ENCODE measurements around the gene PIP5K1B. TPM values are rescaled to one million over a fixed set of nuclear protein-coding genes. Genes with fewer than 3 reads are reported as not detected.

PIP5K1B gene
- total and polyA plus RNA-seq, 2 of the 13 experiments (the other 11 are each of a cell fraction or from before 2014, with no cell fraction given) = 15.8 to 17.5 TPM

DNA sequence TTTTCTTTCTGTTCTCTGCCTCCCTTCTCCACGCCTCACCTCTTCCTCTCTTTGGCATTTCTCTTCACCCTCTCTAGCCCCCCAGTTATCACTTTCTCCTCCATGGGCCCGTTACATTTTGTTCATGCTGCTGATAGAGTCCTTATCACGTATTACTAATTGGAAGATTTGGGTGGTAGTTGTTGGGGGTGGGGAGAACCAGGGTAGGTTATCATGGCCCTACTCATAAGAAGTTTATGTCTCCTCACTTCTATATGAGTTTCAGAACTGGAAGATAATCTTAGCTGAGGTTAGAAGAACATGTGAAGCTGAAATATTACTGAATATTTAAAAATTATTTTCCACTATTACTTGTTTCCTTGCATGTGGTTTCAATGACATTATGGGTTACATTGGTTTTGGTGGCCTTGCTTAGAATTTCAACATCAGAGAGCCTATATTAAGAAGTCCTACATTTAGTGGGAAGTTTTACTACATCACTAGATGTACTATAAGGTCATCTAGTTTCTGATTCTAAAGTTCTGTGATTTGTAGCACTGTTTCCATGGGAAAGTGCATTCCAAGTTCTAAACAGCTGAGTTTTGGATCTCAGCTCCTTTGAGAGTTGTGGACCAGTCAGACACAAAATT lies 36.8 kb downstream of the PIP5K1B start (continued):
- TF ChIP-seq, protein P1, sequence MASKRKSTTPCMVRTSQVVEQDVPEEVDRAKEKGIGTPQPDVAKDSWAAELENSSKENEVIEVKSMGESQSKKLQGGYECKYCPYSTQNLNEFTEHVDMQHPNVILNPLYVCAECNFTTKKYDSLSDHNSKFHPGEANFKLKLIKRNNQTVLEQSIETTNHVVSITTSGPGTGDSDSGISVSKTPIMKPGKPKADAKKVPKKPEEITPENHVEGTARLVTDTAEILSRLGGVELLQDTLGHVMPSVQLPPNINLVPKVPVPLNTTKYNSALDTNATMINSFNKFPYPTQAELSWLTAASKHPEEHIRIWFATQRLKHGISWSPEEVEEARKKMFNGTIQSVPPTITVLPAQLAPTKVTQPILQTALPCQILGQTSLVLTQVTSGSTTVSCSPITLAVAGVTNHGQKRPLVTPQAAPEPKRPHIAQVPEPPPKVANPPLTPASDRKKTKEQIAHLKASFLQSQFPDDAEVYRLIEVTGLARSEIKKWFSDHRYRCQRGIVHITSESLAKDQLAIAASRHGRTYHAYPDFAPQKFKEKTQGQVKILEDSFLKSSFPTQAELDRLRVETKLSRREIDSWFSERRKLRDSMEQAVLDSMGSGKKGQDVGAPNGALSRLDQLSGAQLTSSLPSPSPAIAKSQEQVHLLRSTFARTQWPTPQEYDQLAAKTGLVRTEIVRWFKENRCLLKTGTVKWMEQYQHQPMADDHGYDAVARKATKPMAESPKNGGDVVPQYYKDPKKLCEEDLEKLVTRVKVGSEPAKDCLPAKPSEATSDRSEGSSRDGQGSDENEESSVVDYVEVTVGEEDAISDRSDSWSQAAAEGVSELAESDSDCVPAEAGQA (IDR thresholded peaks at IDR 0.05; ENCODE audit: low read depth) = no peak
- TF ChIP-seq, protein P1 (CRISPR knock-in tag; IDR thresholded peaks at IDR 0.05; ENCODE audit: borderline replicate concordance) = no peak
- TF ChIP-seq, protein P2, sequence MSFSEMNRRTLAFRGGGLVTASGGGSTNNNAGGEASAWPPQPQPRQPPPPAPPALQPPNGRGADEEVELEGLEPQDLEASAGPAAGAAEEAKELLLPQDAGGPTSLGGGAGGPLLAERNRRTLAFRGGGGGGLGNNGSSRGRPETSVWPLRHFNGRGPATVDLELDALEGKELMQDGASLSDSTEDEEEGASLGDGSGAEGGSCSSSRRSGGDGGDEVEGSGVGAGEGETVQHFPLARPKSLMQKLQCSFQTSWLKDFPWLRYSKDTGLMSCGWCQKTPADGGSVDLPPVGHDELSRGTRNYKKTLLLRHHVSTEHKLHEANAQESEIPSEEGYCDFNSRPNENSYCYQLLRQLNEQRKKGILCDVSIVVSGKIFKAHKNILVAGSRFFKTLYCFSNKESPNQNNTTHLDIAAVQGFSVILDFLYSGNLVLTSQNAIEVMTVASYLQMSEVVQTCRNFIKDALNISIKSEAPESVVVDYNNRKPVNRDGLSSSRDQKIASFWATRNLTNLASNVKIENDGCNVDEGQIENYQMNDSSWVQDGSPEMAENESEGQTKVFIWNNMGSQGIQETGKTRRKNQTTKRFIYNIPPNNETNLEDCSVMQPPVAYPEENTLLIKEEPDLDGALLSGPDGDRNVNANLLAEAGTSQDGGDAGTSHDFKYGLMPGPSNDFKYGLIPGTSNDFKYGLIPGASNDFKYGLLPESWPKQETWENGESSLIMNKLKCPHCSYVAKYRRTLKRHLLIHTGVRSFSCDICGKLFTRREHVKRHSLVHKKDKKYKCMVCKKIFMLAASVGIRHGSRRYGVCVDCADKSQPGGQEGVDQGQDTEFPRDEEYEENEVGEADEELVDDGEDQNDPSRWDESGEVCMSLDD (CRISPR knock-in tag; IDR thresholded peaks at IDR 0.05; ENCODE audit: borderline replicate concordance) = no peak
- TF ChIP-seq ZMYM4 (CRISPR knock-in tag; IDR thresholded peaks at IDR 0.05) (no peak), ARID2 (CRISPR knock-in tag; IDR thresholded peaks at IDR 0.05; ENCODE audit: borderline replicate concordance) (no peak), NCOA5 (CRISPR knock-in tag; IDR thresholded peaks at IDR 0.05) (no peak), SYNCRIP (IDR thresholded peaks at IDR 0.05; ENCODE audit: insufficient read depth, low read depth, low read length) (no peak), KDM4B (CRISPR knock-in tag; IDR thresholded peaks at IDR 0.05) (no peak), ARNT2 (CRISPR knock-in tag; IDR thresholded peaks at IDR 0.05; ENCODE audit: low read depth) (no peak), ZNF205 (CRISPR knock-in tag; IDR thresholded peaks at IDR 0.05) (no peak), ZNF235 (CRISPR knock-in tag; IDR thresholded peaks at IDR 0.05; ENCODE audit: borderline replicate concordance) (no peak)
- TF ChIP-seq, protein P3, sequence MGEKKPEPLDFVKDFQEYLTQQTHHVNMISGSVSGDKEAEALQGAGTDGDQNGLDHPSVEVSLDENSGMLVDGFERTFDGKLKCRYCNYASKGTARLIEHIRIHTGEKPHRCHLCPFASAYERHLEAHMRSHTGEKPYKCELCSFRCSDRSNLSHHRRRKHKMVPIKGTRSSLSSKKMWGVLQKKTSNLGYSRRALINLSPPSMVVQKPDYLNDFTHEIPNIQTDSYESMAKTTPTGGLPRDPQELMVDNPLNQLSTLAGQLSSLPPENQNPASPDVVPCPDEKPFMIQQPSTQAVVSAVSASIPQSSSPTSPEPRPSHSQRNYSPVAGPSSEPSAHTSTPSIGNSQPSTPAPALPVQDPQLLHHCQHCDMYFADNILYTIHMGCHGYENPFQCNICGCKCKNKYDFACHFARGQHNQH (CRISPR knock-in tag; IDR thresholded peaks at IDR 0.05) = no peak
- TF ChIP-seq, protein P4, sequence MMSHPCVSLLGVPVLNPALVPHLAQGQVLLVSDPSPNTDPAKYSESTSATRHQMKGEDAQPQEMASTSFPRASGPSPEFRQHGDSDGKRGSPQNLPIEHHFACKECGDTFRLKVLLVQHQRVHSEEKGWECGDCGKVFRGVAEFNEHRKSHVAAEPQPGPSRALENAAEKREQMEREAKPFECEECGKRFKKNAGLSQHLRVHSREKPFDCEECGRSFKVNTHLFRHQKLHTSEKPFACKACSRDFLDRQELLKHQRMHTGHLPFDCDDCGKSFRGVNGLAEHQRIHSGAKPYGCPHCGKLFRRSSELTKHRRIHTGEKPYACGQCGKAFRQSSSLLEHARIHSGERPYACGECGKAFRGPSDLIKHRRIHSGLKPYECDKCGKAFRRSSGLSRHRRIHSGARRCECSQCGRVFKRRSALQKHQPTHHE (CRISPR knock-in tag; IDR thresholded peaks at IDR 0.05; ENCODE audit: borderline replicate concordance) = no peak
- TF ChIP-seq, protein P5, sequence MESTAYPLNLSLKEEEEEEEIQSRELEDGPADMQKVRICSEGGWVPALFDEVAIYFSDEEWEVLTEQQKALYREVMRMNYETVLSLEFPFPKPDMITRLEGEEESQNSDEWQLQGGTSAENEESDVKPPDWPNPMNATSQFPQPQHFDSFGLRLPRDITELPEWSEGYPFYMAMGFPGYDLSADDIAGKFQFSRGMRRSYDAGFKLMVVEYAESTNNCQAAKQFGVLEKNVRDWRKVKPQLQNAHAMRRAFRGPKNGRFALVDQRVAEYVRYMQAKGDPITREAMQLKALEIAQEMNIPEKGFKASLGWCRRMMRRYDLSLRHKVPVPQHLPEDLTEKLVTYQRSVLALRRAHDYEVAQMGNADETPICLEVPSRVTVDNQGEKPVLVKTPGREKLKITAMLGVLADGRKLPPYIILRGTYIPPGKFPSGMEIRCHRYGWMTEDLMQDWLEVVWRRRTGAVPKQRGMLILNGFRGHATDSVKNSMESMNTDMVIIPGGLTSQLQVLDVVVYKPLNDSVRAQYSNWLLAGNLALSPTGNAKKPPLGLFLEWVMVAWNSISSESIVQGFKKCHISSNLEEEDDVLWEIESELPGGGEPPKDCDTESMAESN (CRISPR knock-in tag; conservative IDR thresholded peaks at IDR 0.05) = no peak
- TF ChIP-seq, protein P6, sequence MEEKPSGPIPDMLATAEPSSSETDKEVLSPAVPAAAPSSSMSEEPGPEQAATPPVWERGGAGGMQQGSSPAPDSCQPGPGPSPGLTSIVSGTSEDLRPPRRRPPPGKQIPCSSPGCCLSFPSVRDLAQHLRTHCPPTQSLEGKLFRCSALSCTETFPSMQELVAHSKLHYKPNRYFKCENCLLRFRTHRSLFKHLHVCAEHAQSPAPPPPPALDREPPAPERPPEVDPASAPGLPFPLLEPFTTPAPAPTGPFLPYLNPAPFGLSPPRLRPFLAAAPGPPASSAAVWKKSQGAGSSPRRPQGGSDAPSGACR (CRISPR knock-in tag; IDR thresholded peaks at IDR 0.05) = no peak
